GM19372 (cell line): ENCODE data around the gene MCM9.

Source experiments
- ATAC-seq: cut with Tn5 transposase; IDR thresholded peaks from one replicate; pipeline ENCODE4 v1.9.1; 2021; ENCODE audit warnings: mild to moderate bottlenecking, low read depth, moderate library complexity; ENCODE audit not compliant: unreplicated experiment

MCM9 gene

GRCh38 chr6:118933855-118934460 is 1.0 kb downstream of the MCM9 start:
- peak; percentile 0 for ATAC-seq

- ATAC-seq: no peak
Measured at GRCh38 chr6:118932421-118932820, 2.5 kb downstream of the MCM9 start.

GRCh38 chr6:118931436-118931835 is 3.5 kb downstream of the MCM9 start:
- no peak for ATAC-seq

GRCh38 chr6:118930680-118931079 is 4.3 kb downstream of the MCM9 start:
- no peak for ATAC-seq

- no peak for ATAC-seq
Measured at GRCh38 chr6:118923035-118923434, 11.9 kb downstream of the MCM9 start.

- ATAC-seq: no peak
Measured at GRCh38 chr6:118921084-118921483, 13.9 kb downstream of the MCM9 start.

GRCh38 chr6:118918329-118918725 is 16.6 kb downstream of the MCM9 start:
- no peak for ATAC-seq

GRCh38 chr6:118917546-118918328 is 17.2 kb downstream of the MCM9 start:
- no peak for ATAC-seq

- ATAC-seq: no peak
Measured at GRCh38 chr6:118914598-118914997, 20.4 kb downstream of the MCM9 start.

- ATAC-seq: no peak
Measured at GRCh38 chr6:118913161-118913560, 21.8 kb downstream of the MCM9 start.

GRCh38 chr6:118912646-118913045 is 22.3 kb downstream of the MCM9 start:
- no peak for ATAC-seq

GRCh38 chr6:118908441-118908840 is 26.5 kb downstream of the MCM9 start:
- no peak for ATAC-seq

GRCh38 chr6:118905851-118906250 is 29.1 kb downstream of the MCM9 start:
- ATAC-seq: no peak

GRCh38 chr6:118905084-118905483 is 29.9 kb downstream of the MCM9 start:
- no peak for ATAC-seq

GRCh38 chr6:118903691-118904090 is 31.3 kb downstream of the MCM9 start:
- ATAC-seq: no peak

GRCh38 chr6:118903138-118903537 is 31.8 kb downstream of the MCM9 start:
- ATAC-seq: no peak

- no peak for ATAC-seq
Measured at GRCh38 chr6:118902726-118903125, 32.2 kb downstream of the MCM9 start.

- no peak for ATAC-seq
Measured at GRCh38 chr6:118899948-118900347, 35.0 kb downstream of the MCM9 start.

GRCh38 chr6:118897386-118897785 is 37.6 kb downstream of the MCM9 start:
- no peak for ATAC-seq

- no peak for ATAC-seq
Measured at GRCh38 chr6:118896339-118897136, 38.4 kb downstream of the MCM9 start.

GRCh38 chr6:118895859-118896258 is 39.1 kb downstream of the MCM9 start:
- no peak for ATAC-seq

GRCh38 chr6:118895261-118895560 is 39.7 kb downstream of the MCM9 start:
- ATAC-seq: no peak
